HCT116 (cell line): ENCODE measurements around the gene SLC25A41.

Experiments used
- CEBPB ChIP-seq: IDR thresholded peaks from 2 replicates; pipeline ENCODE4 v1.6.1; 2012; ENCODE audit warnings: low read depth
- POLR2A ChIP-seq: IDR thresholded peaks from 2 replicates; pipeline ENCODE4 v1.7.0; 2011; ENCODE audit warnings: borderline replicate concordance; ENCODE audit not compliant: insufficient read depth, insufficient read length; ENCODE audit errors: extremely low read depth
- TF ChIP-seq, protein P1 (sequence below), 3 experiments: fragments of 200-600 bp in 1 of 3; sonication (generic) in 1 of 3; IDR thresholded peaks in 2 of 3; conservative IDR thresholded peaks in 1 of 3; 2 replicates each; pipeline ENCODE4 v1.5.1; 2012 to 2017; ENCODE audit warnings: low read depth in 2 of 3, low read length in 2 of 3, antibody characterized with exemption in 1 of 3, borderline replicate concordance in 1 of 3, control low read depth in 1 of 3, mild to moderate bottlenecking in 1 of 3, mixed read lengths in 1 of 3, mixed run types in 1 of 3, moderate library complexity in 1 of 3; ENCODE audit not compliant: insufficient read depth in 1 of 3

DNA sequence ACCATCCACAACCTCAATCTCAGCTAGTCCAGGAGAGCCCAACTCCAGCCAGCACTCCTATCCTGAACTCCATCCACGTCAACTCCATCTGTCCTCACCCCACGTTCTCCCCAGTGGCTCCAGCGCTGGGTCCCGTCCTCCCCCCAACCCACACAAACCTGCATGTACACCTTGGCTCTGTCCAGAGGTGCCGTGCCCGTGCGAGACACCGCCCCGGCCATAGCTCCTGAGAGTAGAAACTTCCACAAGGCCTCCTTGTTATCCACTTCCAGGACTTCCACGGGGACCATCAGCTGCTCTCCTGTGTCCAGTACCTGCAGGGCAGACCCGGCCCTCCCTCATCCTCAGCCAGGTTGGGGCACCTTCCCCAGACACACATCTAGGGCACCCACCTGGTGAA lies 1.7 kb downstream of the SLC25A41 start:
- TF ChIP-seq, protein P1, sequence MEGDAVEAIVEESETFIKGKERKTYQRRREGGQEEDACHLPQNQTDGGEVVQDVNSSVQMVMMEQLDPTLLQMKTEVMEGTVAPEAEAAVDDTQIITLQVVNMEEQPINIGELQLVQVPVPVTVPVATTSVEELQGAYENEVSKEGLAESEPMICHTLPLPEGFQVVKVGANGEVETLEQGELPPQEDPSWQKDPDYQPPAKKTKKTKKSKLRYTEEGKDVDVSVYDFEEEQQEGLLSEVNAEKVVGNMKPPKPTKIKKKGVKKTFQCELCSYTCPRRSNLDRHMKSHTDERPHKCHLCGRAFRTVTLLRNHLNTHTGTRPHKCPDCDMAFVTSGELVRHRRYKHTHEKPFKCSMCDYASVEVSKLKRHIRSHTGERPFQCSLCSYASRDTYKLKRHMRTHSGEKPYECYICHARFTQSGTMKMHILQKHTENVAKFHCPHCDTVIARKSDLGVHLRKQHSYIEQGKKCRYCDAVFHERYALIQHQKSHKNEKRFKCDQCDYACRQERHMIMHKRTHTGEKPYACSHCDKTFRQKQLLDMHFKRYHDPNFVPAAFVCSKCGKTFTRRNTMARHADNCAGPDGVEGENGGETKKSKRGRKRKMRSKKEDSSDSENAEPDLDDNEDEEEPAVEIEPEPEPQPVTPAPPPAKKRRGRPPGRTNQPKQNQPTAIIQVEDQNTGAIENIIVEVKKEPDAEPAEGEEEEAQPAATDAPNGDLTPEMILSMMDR (IDR thresholded peaks at IDR 0.05 in 2 of 3, conservative IDR thresholded peaks at IDR 0.05 in 1 of 3; ENCODE audit: borderline replicate concordance in 1 of 3, insufficient read depth in 1 of 3, low read depth in 2 of 3, low read length in 2 of 3): no peak
- TF ChIP-seq CEBPB: no peak
- TF ChIP-seq POLR2A: no peak
